ENCODE measurements around the gene ARSB. TPM values are rescaled to one million over a fixed set of nuclear protein-coding genes. Genes with fewer than 3 reads are reported as not detected.

Gene ARSB
- total RNA-seq, 2 donors from 2014 or later, result 28.1 TPM

DNA sequence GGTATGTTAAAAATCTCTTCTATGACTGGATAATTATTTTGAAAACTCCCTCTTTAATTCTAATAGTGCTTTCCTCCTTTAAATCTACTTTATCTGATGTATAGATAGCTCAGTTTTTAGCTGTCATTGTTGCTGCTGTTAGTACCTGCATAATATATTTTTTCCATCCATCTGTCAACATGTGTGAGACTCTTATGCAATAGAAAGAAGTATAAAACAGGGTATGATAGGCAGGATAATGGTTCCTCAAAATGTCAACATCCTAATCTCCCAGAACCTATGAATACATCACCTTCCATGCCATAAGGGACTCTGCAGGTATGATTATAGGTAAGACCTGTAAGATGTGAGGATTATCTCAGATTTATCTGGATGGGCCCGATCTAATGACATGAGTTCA lies 199.7 kb downstream of the ARSB start:
- Histone ChIP-seq H3K4me1 (ENCODE audit: control insufficient read depth, insufficient read depth, low read length) (peaks cover 3% of the 10 kb centered on the region), H3K9ac (ENCODE audit: extremely low read depth, low read length, poor library complexity, severe bottlenecking) (no peak overlapping the region), H3K27me3 (ENCODE audit: control insufficient read depth, insufficient read depth, low read length, poor library complexity, severe bottlenecking) (no peaks in the 10 kb centered on the region), H3K4me3 (ENCODE audit: low read length) (no peak overlapping the region), H3K36me3 (ENCODE audit: control insufficient read depth, insufficient read depth, low read length) (no peaks in the 10 kb centered on the region), H3K9me3 (ENCODE audit: control insufficient read depth, low read length) (peaks cover 8% of the 10 kb centered on the region), H3K27ac (ENCODE audit: low read depth, low read length) (no peak overlapping the region)
- no peak overlapping the region for H3K4me3 Mint-ChIP-seq
- 92 to 93% methylated on average over 1 of the region's 1 CpG for WGBS, 2 experiments (ENCODE audit: insufficient coverage in 1 of 2, insufficient read length in 1 of 2)
- DNase-seq, result no peak
- no peaks in the 10 kb centered on the region for H3K27me3 Mint-ChIP-seq (ENCODE audit: insufficient read depth)
- H3K36me3 Mint-ChIP-seq (ENCODE audit: low read depth), result peaks cover 5% of the 10 kb centered on the region
- peaks cover 4% of the 10 kb centered on the region for H3K9me3 Mint-ChIP-seq
- peaks cover 17% of the 10 kb centered on the region for H3K4me1 Mint-ChIP-seq
- no peak overlapping the region for H3K27ac Mint-ChIP-seq
- TF ChIP-seq, protein P1, sequence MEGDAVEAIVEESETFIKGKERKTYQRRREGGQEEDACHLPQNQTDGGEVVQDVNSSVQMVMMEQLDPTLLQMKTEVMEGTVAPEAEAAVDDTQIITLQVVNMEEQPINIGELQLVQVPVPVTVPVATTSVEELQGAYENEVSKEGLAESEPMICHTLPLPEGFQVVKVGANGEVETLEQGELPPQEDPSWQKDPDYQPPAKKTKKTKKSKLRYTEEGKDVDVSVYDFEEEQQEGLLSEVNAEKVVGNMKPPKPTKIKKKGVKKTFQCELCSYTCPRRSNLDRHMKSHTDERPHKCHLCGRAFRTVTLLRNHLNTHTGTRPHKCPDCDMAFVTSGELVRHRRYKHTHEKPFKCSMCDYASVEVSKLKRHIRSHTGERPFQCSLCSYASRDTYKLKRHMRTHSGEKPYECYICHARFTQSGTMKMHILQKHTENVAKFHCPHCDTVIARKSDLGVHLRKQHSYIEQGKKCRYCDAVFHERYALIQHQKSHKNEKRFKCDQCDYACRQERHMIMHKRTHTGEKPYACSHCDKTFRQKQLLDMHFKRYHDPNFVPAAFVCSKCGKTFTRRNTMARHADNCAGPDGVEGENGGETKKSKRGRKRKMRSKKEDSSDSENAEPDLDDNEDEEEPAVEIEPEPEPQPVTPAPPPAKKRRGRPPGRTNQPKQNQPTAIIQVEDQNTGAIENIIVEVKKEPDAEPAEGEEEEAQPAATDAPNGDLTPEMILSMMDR (conservative IDR thresholded peaks at IDR 0.05), result no peak

DNA sequence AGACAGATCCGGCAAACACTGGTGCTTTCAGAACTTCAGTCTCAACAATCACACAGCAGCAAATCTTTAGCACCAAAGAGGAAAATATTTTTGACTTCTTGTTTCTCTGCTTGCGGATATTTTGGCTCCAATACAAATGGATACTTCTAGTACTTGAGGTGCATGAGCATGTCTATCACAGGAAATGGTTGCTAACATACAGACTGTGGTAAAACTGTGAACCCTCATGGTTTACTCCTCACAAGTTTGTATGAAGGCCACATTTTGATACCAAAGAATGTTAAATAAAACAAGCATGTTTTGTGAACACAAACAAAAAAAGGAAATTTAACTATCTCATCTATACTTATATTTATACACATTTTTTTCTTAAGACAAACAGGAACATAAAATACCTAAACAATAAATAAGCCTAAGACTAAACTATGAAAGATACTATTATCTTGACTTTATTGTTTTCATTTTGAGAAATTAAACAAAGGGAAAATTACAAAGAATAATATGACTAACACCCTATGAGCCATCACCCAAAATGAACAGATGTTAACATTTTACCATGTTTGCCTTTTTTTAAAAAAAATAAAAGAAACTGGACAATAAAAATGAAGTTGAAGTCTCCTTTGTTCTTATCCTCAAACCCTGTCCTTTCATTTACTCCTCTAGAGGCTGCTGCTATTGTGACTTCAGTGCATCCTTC lies 201.5 kb downstream of the ARSB start:
- WGBS, 2 experiments (ENCODE audit: insufficient coverage in 1 of 2, insufficient read length in 1 of 2), result 94 to 100% methylated on average over 2 of the region's 2 CpGs
- H3K36me3 Mint-ChIP-seq (ENCODE audit: low read depth), result peaks cover 16% of the 10 kb centered on the region
- TF ChIP-seq, protein P1 (conservative IDR thresholded peaks at IDR 0.05), result no peak
- no peak overlapping the region for H3K27ac Mint-ChIP-seq
- Histone ChIP-seq H3K4me1 (ENCODE audit: control insufficient read depth, insufficient read depth, low read length) (peaks cover 10% of the 10 kb centered on the region), H3K9ac (ENCODE audit: extremely low read depth, low read length, poor library complexity, severe bottlenecking) (no peak overlapping the region), H3K27me3 (ENCODE audit: control insufficient read depth, insufficient read depth, low read length, poor library complexity, severe bottlenecking) (no peaks in the 10 kb centered on the region), H3K36me3 (ENCODE audit: control insufficient read depth, insufficient read depth, low read length) (no peaks in the 10 kb centered on the region), H3K27ac (ENCODE audit: low read depth, low read length) (no peak overlapping the region), H3K4me3 (ENCODE audit: low read length) (no peak overlapping the region), H3K9me3 (ENCODE audit: control insufficient read depth, low read length) (peaks cover 8% of the 10 kb centered on the region)
- H3K27me3 Mint-ChIP-seq (ENCODE audit: insufficient read depth), result no peaks in the 10 kb centered on the region
- peaks cover 29% of the 10 kb centered on the region for H3K4me1 Mint-ChIP-seq
- no peak for DNase-seq
- no peak overlapping the region for H3K4me3 Mint-ChIP-seq
- H3K9me3 Mint-ChIP-seq, result peaks cover 4% of the 10 kb centered on the region

DNA sequence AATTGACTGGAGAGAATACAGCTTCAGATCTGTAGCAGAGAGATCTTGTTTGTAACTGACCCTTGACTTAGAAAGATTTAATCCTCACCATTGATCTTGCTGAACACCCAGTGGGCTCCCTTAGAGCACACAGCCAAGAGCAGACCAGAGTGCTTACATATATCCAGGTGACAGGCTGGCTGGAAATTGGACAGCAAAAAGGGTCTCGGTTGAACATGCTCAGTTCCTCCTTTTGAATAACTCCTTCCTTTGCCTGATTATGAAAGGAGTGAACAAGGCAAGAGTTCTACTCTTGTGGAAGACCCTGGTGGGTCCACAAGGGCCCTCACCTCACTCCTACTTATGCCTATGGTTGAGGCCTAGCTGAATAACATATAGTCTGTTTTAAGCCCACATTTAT lies 202.4 kb downstream of the ARSB start:
- Mint-ChIP-seq H3K27me3 (ENCODE audit: insufficient read depth) (no peaks in the 10 kb centered on the region), H3K4me3 (no peak overlapping the region), H3K4me1 (peaks cover 27% of the 10 kb centered on the region), H3K9me3 (peaks cover 4% of the 10 kb centered on the region), H3K36me3 (ENCODE audit: low read depth) (peaks cover 16% of the 10 kb centered on the region), H3K27ac (no peak overlapping the region)
- H3K27ac ChIP-seq (ENCODE audit: low read depth, low read length), result no peak overlapping the region
- TF ChIP-seq, protein P1 (conservative IDR thresholded peaks at IDR 0.05), result no peak
- peaks cover 8% of the 10 kb centered on the region for H3K9me3 ChIP-seq (ENCODE audit: control insufficient read depth, low read length)
- no peaks in the 10 kb centered on the region for H3K36me3 ChIP-seq (ENCODE audit: control insufficient read depth, insufficient read depth, low read length)
- no peak for DNase-seq
- peaks cover 10% of the 10 kb centered on the region for H3K4me1 ChIP-seq (ENCODE audit: control insufficient read depth, insufficient read depth, low read length)
- WGBS, 2 experiments (ENCODE audit: insufficient coverage in 1 of 2, insufficient read length in 1 of 2), result 88 to 100% methylated on average over 1 of the region's 1 CpG
- no peak overlapping the region for H3K9ac ChIP-seq (ENCODE audit: extremely low read depth, low read length, poor library complexity, severe bottlenecking)
- no peaks in the 10 kb centered on the region for H3K27me3 ChIP-seq (ENCODE audit: control insufficient read depth, insufficient read depth, low read length, poor library complexity, severe bottlenecking)
- no peak overlapping the region for H3K4me3 ChIP-seq (ENCODE audit: low read length)

Data from endodermal cell (in vitro differentiated cells).